Glomerular endothelial cell (primary cell): Measurements from ENCODE around the gene SSC5D. TPM values are rescaled to one million over a fixed set of nuclear protein-coding genes. Genes with fewer than 3 reads are reported as not detected.

Experiments
- DNase-seq: peaks from one replicate; pipeline ENCODE4 v3.0.0-alpha.2; 2011; ENCODE audit warnings: low read depth, low spot score; ENCODE audit errors: extremely low read depth
- total RNA-seq: library from RNA; depleted of rRNA; stranded (reverse); fragments of >200 nt; gene quantifications from 2 replicates; pipeline ENCODE4 v1.2.3, GENCODE V29; 2015

SSC5D gene
- total RNA-seq, 1 donor from 2014 or later: 2.4 TPM

GRCh38 chr19:55552206-55552605, 64.0 kb downstream of the SSC5D start:
- no peak for DNase-seq

DNA sequence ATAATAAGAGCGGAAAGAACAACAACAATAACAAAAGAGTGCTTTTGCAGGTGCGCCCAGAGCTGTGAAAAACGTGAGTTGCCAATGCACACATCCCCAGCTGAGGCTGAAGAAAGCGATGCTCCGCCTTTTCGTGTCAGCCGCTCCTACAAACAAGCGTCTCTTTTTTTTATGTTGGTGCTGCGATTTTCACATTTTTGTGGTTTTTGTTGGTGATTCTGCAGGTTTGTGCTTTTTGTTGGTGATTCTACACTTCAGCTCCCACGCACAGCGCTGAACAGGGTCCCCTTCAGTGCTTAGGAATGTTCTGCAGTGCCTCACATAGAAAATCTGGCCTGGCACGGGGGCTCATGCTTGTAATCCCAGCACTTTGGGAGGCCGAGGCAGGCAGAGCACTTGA, 64.4 kb downstream of the SSC5D start:
- DNase-seq: no peak

DNA sequence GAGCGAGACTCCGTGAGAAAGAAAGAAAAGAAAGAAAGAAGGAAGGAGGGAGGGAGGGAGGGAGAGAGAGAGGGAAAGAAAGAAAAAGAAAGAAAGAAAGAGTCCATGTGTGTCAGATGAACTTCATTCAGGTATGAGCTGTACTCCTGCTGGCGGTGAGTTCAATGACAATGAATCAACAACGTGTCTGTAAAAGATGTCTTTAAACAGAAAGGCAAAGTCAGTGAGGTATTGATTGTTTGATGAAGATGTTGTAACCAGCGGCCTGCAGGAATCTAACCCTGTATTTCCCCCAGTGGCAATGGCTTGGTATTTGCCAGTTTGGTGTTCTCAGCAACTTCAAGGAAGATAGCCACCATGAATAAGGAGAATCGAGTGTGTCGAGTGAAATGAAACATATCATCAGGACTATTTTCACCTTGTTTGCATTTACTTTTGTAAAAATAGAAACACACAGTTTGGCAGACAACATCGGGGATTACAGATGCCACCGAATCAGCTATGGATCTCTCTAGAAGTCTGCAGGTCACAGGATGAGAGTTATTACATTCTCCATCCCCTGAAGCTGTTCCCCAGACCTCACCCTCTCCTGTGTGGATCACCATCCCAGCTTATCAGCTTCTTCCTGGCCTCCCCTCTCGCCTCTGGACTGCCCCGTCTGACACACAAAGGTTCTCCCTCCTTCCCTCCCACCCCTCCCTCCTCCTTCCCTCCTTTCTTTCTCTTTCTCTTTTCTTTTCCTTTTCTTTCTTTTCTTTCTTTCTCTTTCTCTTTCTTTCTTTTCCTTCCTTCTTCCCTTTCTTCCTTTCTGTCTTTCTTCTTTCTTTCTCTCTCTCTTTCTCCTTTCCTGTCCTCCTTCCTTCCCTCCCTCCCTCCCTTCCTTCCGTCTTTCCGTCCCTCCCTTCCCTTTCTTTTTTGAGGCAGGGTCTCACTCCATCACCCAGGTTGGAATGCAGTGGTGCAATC, 65.3 kb downstream of the SSC5D start:
- no peak for DNase-seq

GRCh38 chr19:55554302-55554701, 66.1 kb downstream of the SSC5D start:
- no peak for DNase-seq

GRCh38 chr19:55554741-55555152, 66.5 kb downstream of the SSC5D start:
- no peak for DNase-seq

- DNase-seq: no peak
Observed at GRCh38 chr19:55559684-55560083, 71.4 kb downstream of the SSC5D start.

- no peak for DNase-seq
Observed at GRCh38 chr19:55563261-55563690, 75.0 kb downstream of the SSC5D start.

GRCh38 chr19:55566823-55567222, 78.6 kb downstream of the SSC5D start:
- DNase-seq: no peak

GRCh38 chr19:55567708-55568328, 79.6 kb downstream of the SSC5D start:
- no peak for DNase-seq

Other genes with a start within 250 kb of the SSC5D start
- gene PPP6R1, start 229.4 kb upstream of the SSC5D start, total RNA-seq: 49.6 and 66.3 TPM in 2 replicates
- gene HSPBP1, start 208.3 kb upstream of the SSC5D start, total RNA-seq: 30.5 and 36.0 TPM in 2 replicates
- 1.2 and 3.0 TPM in 2 replicates for gene BRSK1, start 204.4 kb upstream of the SSC5D start, total RNA-seq
- not detected in 2 replicates for gene TMEM150B, start 163.1 kb upstream of the SSC5D start, total RNA-seq
- 8.0 and 12.8 TPM in 2 replicates for gene KMT5C, start 148.6 kb upstream of the SSC5D start, total RNA-seq
- gene COX6B2, start 133.7 kb upstream of the SSC5D start, total RNA-seq: not detected in 2 replicates
- gene GARIN5B, start 125.2 kb upstream of the SSC5D start, total RNA-seq: not detected in 2 replicates
- 3.1 and 6.8 TPM in 2 replicates for gene IL11, start 118.0 kb upstream of the SSC5D start, total RNA-seq
- not detected in 2 replicates for gene TMEM190, start 111.6 kb upstream of the SSC5D start, total RNA-seq
- gene TMEM238, start 104.1 kb upstream of the SSC5D start, total RNA-seq: 0.58 and 1.3 TPM in 2 replicates
- gene RPL28, start 102.5 kb upstream of the SSC5D start, total RNA-seq: 597 and 618 TPM in 2 replicates
- gene UBE2S, start 80.6 kb upstream of the SSC5D start, total RNA-seq: 64.2 and 82.3 TPM in 2 replicates
- gene SHISA7, start 45.1 kb upstream of the SSC5D start, total RNA-seq: not detected in 2 replicates
- 52.1 and 73.1 TPM in 2 replicates for gene ISOC2, start 26.8 kb upstream of the SSC5D start, total RNA-seq
- not detected in 2 replicates for gene C19orf85, start 23.7 kb upstream of the SSC5D start, total RNA-seq
- gene ZNF628, start 11.8 kb upstream of the SSC5D start, total RNA-seq: 3.8 and 10.1 TPM in 2 replicates
- gene NAT14, start 3.2 kb upstream of the SSC5D start, total RNA-seq: 26.4 and 42.5 TPM in 2 replicates
- not detected in 2 replicates for gene SBK2, start 48.7 kb downstream of the SSC5D start, total RNA-seq
- 1.3 and 1.5 TPM in 2 replicates for gene SBK3, start 57.1 kb downstream of the SSC5D start, total RNA-seq
- gene ZNF579, start 92.4 kb downstream of the SSC5D start, total RNA-seq: 9.2 and 9.5 TPM in 2 replicates
- 4.4 and 4.7 TPM in 2 replicates for gene FIZ1, start 111.1 kb downstream of the SSC5D start, total RNA-seq
- gene ZNF524, start 111.9 kb downstream of the SSC5D start, total RNA-seq: 24.6 and 42.1 TPM in 2 replicates
- gene ZNF865, start 117.2 kb downstream of the SSC5D start, total RNA-seq: 5.7 and 13.1 TPM in 2 replicates
- 2.0 and 3.9 TPM in 2 replicates for gene ZNF784, start 136.1 kb downstream of the SSC5D start, total RNA-seq
- gene ZNF580, start 152.6 kb downstream of the SSC5D start, total RNA-seq: 18.3 and 28.9 TPM in 2 replicates
- gene ZNF581, start 155.2 kb downstream of the SSC5D start, total RNA-seq: 22.8 and 39.4 TPM in 2 replicates
- 24.0 and 28.7 TPM in 2 replicates for gene CCDC106, start 159.8 kb downstream of the SSC5D start, total RNA-seq
- 111 and 150 TPM in 2 replicates for gene U2AF2, start 166.6 kb downstream of the SSC5D start, total RNA-seq
- 162 and 201 TPM in 2 replicates for gene EPN1, start 186.8 kb downstream of the SSC5D start, total RNA-seq
- not detected in 2 replicates for gene NLRP9, start 250.0 kb downstream of the SSC5D start, total RNA-seq